Sigmoid colon (tissue), 4 donors: Measurements from ENCODE around the gene ARHGEF7.

Experiments
- CTCF ChIP-seq, 4 experiments: fragments of 450-650 bp in 3 of 4; fragments of 200-600 bp in 1 of 4; IDR thresholded peaks; one replicate each; pipeline ENCODE4 v1.5.1; 2016 to 2019; ENCODE audit warnings: antibody characterized with exemption in 4 of 4, mild to moderate bottlenecking in 3 of 4, moderate library complexity in 2 of 4
- EP300 ChIP-seq, 4 donors: sonication (generic); formaldehyde crosslinking; IDR thresholded peaks; one replicate each; pipeline ENCODE4 v1.6.1; 2017; ENCODE audit warnings: antibody characterized with exemption in 4 of 4
- POLR2A ChIP-seq, 2 donors: fragments of 450-650 bp; IDR thresholded peaks; one replicate each; pipeline ENCODE4 v1.6.1; 2016; ENCODE audit warnings: antibody characterized with exemption in 2 of 2, mild to moderate bottlenecking in 2 of 2, moderate library complexity in 2 of 2
- POLR2AphosphoS5 ChIP-seq, 4 donors: sonication (generic); formaldehyde crosslinking; IDR thresholded peaks; one replicate each; pipeline ENCODE4 v1.6.1; 2017; ENCODE audit warnings: antibody characterized with exemption in 4 of 4

- TF ChIP-seq CTCF (IDR thresholded peaks at IDR 0.05) (no peak), POLR2AphosphoS5 (IDR thresholded peaks at IDR 0.05) (no peak), EP300 (IDR thresholded peaks at IDR 0.05) (no peak), POLR2A (IDR thresholded peaks at IDR 0.05) (no peak)
These were observed 63.3 kb downstream of the ARHGEF7 start for GRCh38 chr13:111178402-111178801.
